Left ventricle myocardium inferior (tissue), 1 donor: ENCODE measurements around the gene TMCO4. TPM values are rescaled to one million over a fixed set of nuclear protein-coding genes. Genes with fewer than 3 reads are reported as not detected.
"Not testable (repeated sequence)": the region's sequence is repeated elsewhere in the genome, so short reads cannot be mapped to it uniquely, and the experiment has no call there.

Source experiments
- DNase-seq: peaks from one replicate; pipeline ENCODE4 v3.0.0-alpha.2; 2020
- H3K27ac ChIP-seq: fragments of 200-600 bp; replicated peaks from 2 replicates; pipeline ENCODE4 v1.8.0; 2021
- H3K27me3 ChIP-seq: fragments of 200-600 bp; 2 replicates; pipeline ENCODE4 v1.8.0; 2021; ENCODE audit warnings: low read depth
- H3K36me3 ChIP-seq: fragments of 200-600 bp; 2 replicates; pipeline ENCODE4 v1.8.0; 2021
- H3K4me1 ChIP-seq: fragments of 200-600 bp; 2 replicates; pipeline ENCODE4 v1.8.0; 2021
- H3K4me3 ChIP-seq: fragments of 200-600 bp; 2 replicates; pipeline ENCODE4 v1.8.0; 2021; ENCODE audit warnings: mild to moderate bottlenecking, moderate library complexity
- H3K9me3 ChIP-seq: fragments of 200-600 bp; replicated peaks from 2 replicates; pipeline ENCODE4 v1.8.0; 2021
- intact Hi-C: fragments of 100-400 bp; cut with micrococcal nuclease; formaldehyde crosslinking; loops from one replicate; pipeline ENCODE4 v1.11.0; 2022
- total RNA-seq: library from RNA; stranded (reverse); fragmentation: NEBNext Ultra II Directional; extraction: Animal tissue kit (Norgen Biotek cat#: 25700); gene quantifications from one replicate; pipeline ENCODE4 v1.2.1, GENCODE V29; 2021
- TF ChIP-seq, protein P1 (sequence below): fragments of 200-600 bp; IDR thresholded peaks from 2 replicates; pipeline ENCODE4 v1.8.0; 2021; ENCODE audit warnings: antibody characterized with exemption, mild to moderate bottlenecking, borderline replicate concordance
- donor health status: DM: no; HTN: yes; CAD: no; lungs with severe emphysema.

The TMCO4 gene
- total RNA-seq, 1 donor from 2014 or later = 8.6 TPM

DNA sequence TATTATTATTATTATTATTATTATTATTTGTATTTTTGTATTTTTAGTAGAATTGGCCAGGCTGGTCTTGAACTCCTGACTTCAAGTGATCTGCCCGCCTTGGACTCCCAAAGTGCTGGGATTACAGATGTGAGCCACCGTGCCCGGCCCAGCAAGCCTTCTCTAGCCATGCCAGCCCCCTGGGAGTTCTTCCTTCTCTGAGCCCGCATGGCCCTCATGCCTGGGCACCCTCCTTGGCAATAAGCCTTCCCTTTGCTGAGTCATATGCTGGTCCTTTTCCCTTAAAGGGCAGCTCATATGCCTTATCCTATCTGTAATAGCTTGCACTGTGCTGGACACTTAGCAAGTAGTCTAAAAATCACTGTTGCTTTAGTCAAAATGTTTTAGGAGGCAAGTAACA lies 164.1 kb downstream of the TMCO4 start:
- no peak for DNase-seq
- TF ChIP-seq, protein P1, sequence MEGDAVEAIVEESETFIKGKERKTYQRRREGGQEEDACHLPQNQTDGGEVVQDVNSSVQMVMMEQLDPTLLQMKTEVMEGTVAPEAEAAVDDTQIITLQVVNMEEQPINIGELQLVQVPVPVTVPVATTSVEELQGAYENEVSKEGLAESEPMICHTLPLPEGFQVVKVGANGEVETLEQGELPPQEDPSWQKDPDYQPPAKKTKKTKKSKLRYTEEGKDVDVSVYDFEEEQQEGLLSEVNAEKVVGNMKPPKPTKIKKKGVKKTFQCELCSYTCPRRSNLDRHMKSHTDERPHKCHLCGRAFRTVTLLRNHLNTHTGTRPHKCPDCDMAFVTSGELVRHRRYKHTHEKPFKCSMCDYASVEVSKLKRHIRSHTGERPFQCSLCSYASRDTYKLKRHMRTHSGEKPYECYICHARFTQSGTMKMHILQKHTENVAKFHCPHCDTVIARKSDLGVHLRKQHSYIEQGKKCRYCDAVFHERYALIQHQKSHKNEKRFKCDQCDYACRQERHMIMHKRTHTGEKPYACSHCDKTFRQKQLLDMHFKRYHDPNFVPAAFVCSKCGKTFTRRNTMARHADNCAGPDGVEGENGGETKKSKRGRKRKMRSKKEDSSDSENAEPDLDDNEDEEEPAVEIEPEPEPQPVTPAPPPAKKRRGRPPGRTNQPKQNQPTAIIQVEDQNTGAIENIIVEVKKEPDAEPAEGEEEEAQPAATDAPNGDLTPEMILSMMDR = no peak
- Histone ChIP-seq H3K9me3 (no peaks in the 10 kb centered on the region), H3K27ac (no peak overlapping the region), H3K27me3 (no peaks in the 10 kb centered on the region), H3K4me1 (peaks cover 1% of the 10 kb centered on the region), H3K36me3 (no peaks in the 10 kb centered on the region), H3K4me3 (no peak overlapping the region)
- intact Hi-C loops = no loop called here

DNA sequence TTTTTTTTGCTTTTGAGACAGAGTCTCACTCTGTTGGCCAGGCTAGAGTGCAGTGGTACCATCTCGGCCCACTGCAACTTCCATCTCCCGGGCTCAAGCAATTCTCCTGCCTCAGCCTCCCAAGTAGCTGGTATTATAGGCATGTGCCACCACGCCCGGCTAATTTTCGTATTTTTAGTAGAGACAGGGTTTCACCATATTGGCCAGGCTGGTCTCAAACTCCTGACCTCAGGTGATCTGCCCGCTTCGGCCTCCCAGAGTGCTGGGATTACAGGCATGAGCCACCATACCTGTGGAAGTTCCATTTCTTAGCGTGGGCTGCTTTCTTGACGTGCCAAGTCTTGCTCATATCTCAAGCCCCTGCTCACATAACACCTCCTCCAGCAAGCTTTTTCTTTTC lies 164.7 kb downstream of the TMCO4 start:
- H3K4me3 ChIP-seq, intact Hi-C loops, H3K27ac ChIP-seq, DNase-seq, H3K36me3 ChIP-seq, H3K9me3 ChIP-seq, H3K4me1 ChIP-seq, H3K27me3 ChIP-seq: not testable (repeated sequence)

DNA sequence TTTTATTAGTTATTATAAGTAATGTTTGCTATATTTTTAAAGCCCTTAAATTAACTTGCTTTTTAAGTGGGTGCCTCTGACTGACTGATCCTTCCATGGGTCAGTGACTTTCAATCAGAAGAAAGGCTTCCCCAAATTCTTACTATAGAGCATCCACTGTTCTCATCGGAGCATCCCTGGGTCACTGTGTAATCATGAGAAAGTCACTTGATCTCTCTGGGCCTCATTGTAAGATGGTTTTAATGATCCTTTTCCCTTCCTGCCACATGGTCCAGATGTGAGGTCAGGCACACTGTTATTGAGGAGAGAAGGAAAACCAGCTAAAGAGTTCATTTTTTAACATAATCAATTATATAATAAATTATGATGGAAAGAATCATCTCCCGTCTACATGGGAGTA lies 166.6 kb downstream of the TMCO4 start:
- H3K36me3 ChIP-seq = peaks cover 20% of the 10 kb centered on the region
- H3K27me3 ChIP-seq = no peaks in the 10 kb centered on the region
- no peaks in the 10 kb centered on the region for H3K9me3 ChIP-seq
- no peak overlapping the region for H3K4me3 ChIP-seq
- no peak for DNase-seq
- no peak overlapping the region for H3K27ac ChIP-seq
- intact Hi-C loops = no loop called here
- H3K4me1 ChIP-seq = peaks cover 9% of the 10 kb centered on the region
- TF ChIP-seq, protein P1 = no peak

Other genes with a start within 250 kb of the TMCO4 start
- 30.0 TPM for gene NBL1, start 155.6 kb downstream of the TMCO4 start, total RNA-seq
- not detected for gene HTR6, start 135.0 kb downstream of the TMCO4 start, total RNA-seq
- not detected for gene RNF186, start 15.4 kb upstream of the TMCO4 start, total RNA-seq
- gene OTUD3, start 82.5 kb upstream of the TMCO4 start, total RNA-seq = 5.0 TPM
- gene PLA2G2E, start 123.7 kb upstream of the TMCO4 start, total RNA-seq = not detected
- 69.0 TPM for gene PLA2G2A, start 179.7 kb upstream of the TMCO4 start, total RNA-seq